K562 (cell line): ENCODE data around the gene TBC1D7. TPM values are rescaled to one million over a fixed set of nuclear protein-coding genes. Genes with fewer than 3 reads are reported as not detected.

Experiments used
- BHLHE40 ChIP-seq: IDR thresholded peaks from 2 replicates; pipeline ENCODE4 v1.6.1; 2011; ENCODE audit warnings: low read length, improper control_type of control experiment
- FOXJ2 ChIP-seq: fragments of 200-800 bp; sonication (Bioruptor generic); IDR thresholded peaks from 2 replicates; pipeline ENCODE4 v1.6.1; 2016; ENCODE audit warnings: missing genetic modification characterization, missing compliant biosample characterization
- KHSRP ChIP-seq: fragments of 450-650 bp; IDR thresholded peaks from 2 replicates; pipeline ENCODE4 v1.6.1; 2017
- L3MBTL2 ChIP-seq: fragments of 450-650 bp; IDR thresholded peaks from 2 replicates; pipeline ENCODE4 v1.6.1; 2016; ENCODE audit warnings: mild to moderate bottlenecking, moderate library complexity
- MECOM ChIP-seq: fragments of 250-450 bp; sonication (Bioruptor Pico); IDR thresholded peaks from 2 replicates; pipeline ENCODE4 v1.8.0; 2022; ENCODE audit warnings: inconsistent platforms
- PHB ChIP-seq: fragments of 250-450 bp; sonication (Bioruptor Pico); IDR thresholded peaks from 2 replicates; pipeline ENCODE4 v1.5.0; 2021
- RAD21 ChIP-seq, 2 experiments: fragments of 250-450 bp in 1 of 2; fragments of 450-650 bp in 1 of 2; sonication (Bioruptor Pico) in 1 of 2; formaldehyde crosslinking in 1 of 2; IDR thresholded peaks in 1 of 2; conservative IDR thresholded peaks in 1 of 2; 2 replicates each; pipeline versions ENCODE4 v1.4.0 to v1.8.0; 2020 to 2022; ENCODE audit warnings: mild to moderate bottlenecking in 2 of 2, moderate library complexity in 1 of 2
- RCOR1 ChIP-seq, 2 experiments: IDR thresholded peaks; 2 replicates each; pipeline ENCODE4 v1.6.1; 2012; ENCODE audit warnings: low read depth in 2 of 2, low read length in 2 of 2, borderline replicate concordance in 1 of 2, improper control_type of control experiment in 1 of 2
- REST ChIP-seq, 2 experiments: fragments of 450-650 bp; formaldehyde crosslinking in 1 of 2; IDR thresholded peaks; 2 replicates each; pipeline versions ENCODE4 v1.4.0 to v1.6.1; 2014 to 2020; ENCODE audit warnings: mild to moderate bottlenecking in 2 of 2, borderline replicate concordance in 1 of 2, low read depth in 1 of 2
- SMARCA5 ChIP-seq: fragments of 450-650 bp; IDR thresholded peaks from 2 replicates; pipeline ENCODE4 v1.6.1; 2016
- SRF ChIP-seq, 2 experiments: fragments of 250-450, 450-650 bp in 1 of 2; sonication (Bioruptor Pico) in 1 of 2; sonication (generic) in 1 of 2; formaldehyde crosslinking; IDR thresholded peaks; 2 replicates each; pipeline versions ENCODE4 v1.5.0 to v1.5.1; 2020 to 2022; ENCODE audit warnings: mild to moderate bottlenecking in 1 of 2, missing genetic modification reagents in 1 of 2
- VEZF1 ChIP-seq: fragments of 200-800 bp; sonication (Bioruptor generic); IDR thresholded peaks from 2 replicates; pipeline ENCODE4 v1.6.1; 2017; ENCODE audit warnings: missing genetic modification characterization, missing compliant biosample characterization
- ZKSCAN3 ChIP-seq: fragments of 250-450 bp; sonication (Bioruptor Pico); IDR thresholded peaks from 2 replicates; pipeline ENCODE4 v1.4.0; 2020
- ZNF165 ChIP-seq: fragments of 250-450 bp; sonication (Bioruptor Pico); IDR thresholded peaks from 2 replicates; pipeline ENCODE4 v1.4.0; 2020; ENCODE audit warnings: borderline replicate concordance
- ZNF699 ChIP-seq: fragments of 250-450 bp; sonication (Bioruptor Pico); IDR thresholded peaks from 2 replicates; pipeline ENCODE4 v1.8.0; 2021; ENCODE audit warnings: mild to moderate bottlenecking, moderate library complexity; ENCODE audit not compliant: insufficient replicate concordance
- polyA plus RNA-seq, 8 experiments: library from polyadenylated mRNA; depleted of rRNA in 4 of 8; stranded (reverse) in 5 of 8; unstranded in 3 of 8; fragments of >200 nt; fragmentation: Nextera tagmentation in 2 of 8; fragmentation: Illumina TruSeq in 1 of 8; extraction: Ambion mirVana in 2 of 8; extraction: Trizol in 1 of 8; gene quantifications; 2 replicates each; pipeline versions ENCODE4 v1.2.1 to v1.2.3, GENCODE V29; 2011 to 2014; ENCODE audit warnings: inconsistent platforms in 1 of 8, missing spikeins in 1 of 8
- total RNA-seq, 7 experiments: library from RNA; depleted of rRNA in 6 of 7; stranded (reverse); fragments of >200 nt in 6 of 7; fragmentation: Illumina TruSeq in 2 of 7; extraction: Trizol in 2 of 7; gene quantifications; 2 replicates each; pipeline versions ENCODE4 v1.2.1 to v1.2.3, GENCODE V29; 2011 to 2021; ENCODE audit warnings: low replicate concordance in 1 of 7
- TF ChIP-seq, protein P1 (sequence below): IDR thresholded peaks from 2 replicates; pipeline ENCODE4 v1.6.1; 2014; ENCODE audit warnings: antibody characterized with exemption

Gene TBC1D7
- total and polyA plus RNA-seq, 9 of the 15 experiments (the other 6 are each of a cell fraction or from before 2014, with no cell fraction given) = 49.4 to 107 (median 61.1) TPM

- TF ChIP-seq FOXJ2 (tag) (peak; percentile 95), L3MBTL2 (peak; percentile 73), ZKSCAN3 (CRISPR knock-in tag) (no peak), VEZF1 (CRISPR knock-in tag) (no peak; the same call in 1 of the 2 replicates), REST (IDR thresholded peaks at IDR 0.05; ENCODE audit: borderline replicate concordance) (0 out of 2 replicates have a peak, but pooled peaks have one; percentile 15), REST (CRISPR knock-in tag; IDR thresholded peaks at IDR 0.05; ENCODE audit: low read depth) (no peak), SMARCA5 (no peak), ZNF699 (CRISPR knock-in tag) (no peak), KHSRP (no peak), RAD21 (CRISPR knock-in tag; conservative IDR thresholded peaks at IDR 0.05 in 1 of 2, IDR thresholded peaks at IDR 0.05 in 1 of 2) (peak; percentile 21 to 22; a peak in 2 of 4 replicates), RCOR1 (IDR thresholded peaks at IDR 0.05; ENCODE audit: borderline replicate concordance in 1 of 2, low read depth in 2 of 2, low read length in 2 of 2) (peak in 1 of 2 experiments; percentile 76; a peak in 1 of 4 replicates), MECOM (CRISPR knock-in tag) (no peak; the same call in 1 of the 2 replicates), ZNF165 (no peak), BHLHE40 (peak; percentile 73), PHB (CRISPR knock-in tag) (no peak), SRF (CRISPR knock-in tag; IDR thresholded peaks at IDR 0.05) (no peak)
- TF ChIP-seq, protein P1, sequence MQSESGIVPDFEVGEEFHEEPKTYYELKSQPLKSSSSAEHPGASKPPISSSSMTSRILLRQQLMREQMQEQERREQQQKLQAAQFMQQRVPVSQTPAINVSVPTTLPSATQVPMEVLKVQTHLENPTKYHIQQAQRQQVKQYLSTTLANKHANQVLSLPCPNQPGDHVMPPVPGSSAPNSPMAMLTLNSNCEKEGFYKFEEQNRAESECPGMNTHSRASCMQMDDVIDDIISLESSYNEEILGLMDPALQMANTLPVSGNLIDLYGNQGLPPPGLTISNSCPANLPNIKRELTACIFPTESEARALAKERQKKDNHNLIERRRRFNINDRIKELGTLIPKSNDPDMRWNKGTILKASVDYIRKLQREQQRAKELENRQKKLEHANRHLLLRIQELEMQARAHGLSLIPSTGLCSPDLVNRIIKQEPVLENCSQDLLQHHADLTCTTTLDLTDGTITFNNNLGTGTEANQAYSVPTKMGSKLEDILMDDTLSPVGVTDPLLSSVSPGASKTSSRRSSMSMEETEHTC = peak; percentile 85; the same call in 1 of the 2 replicates
These were observed 25.3 kb downstream of the TBC1D7 start (continued) for GRCh38 chr6:13302751-13303667.
